ENCODE measurements around the gene SERPINA1.
"Not testable (repeated sequence)": the region's sequence is repeated elsewhere in the genome, so short reads cannot be mapped to it uniquely, and the experiment has no call there.

- TF ChIP-seq CTCF, POLR2A (IDR thresholded peaks at IDR 0.05): not testable (repeated sequence)
These were observed 42.2 kb downstream of the SERPINA1 start for GRCh38 chr14:94346065-94346786.

Measured in Peyer's patch (tissue), 4 donors.